Duodenal mucosa (tissue), 2 donors: Measurements from ENCODE around the gene LANCL2.

Source experiments
- H3K27ac ChIP-seq: one replicate; pipeline ENCODE4 v1.7.0; 2013; ENCODE audit warnings: low read depth, low read length
- H3K27me3 ChIP-seq, 2 donors: one replicate each; pipeline ENCODE4 v1.7.0; 2013; ENCODE audit warnings: low read length in 2 of 2, control low read depth in 1 of 2; ENCODE audit not compliant: insufficient read depth in 2 of 2, control insufficient read depth in 1 of 2
- H3K36me3 ChIP-seq, 2 donors: one replicate each; pipeline ENCODE4 v1.7.0; 2013; ENCODE audit warnings: low read length in 2 of 2, control low read depth in 1 of 2; ENCODE audit not compliant: insufficient read depth in 2 of 2, control insufficient read depth in 1 of 2
- H3K4me1 ChIP-seq, 2 donors: one replicate each; pipeline ENCODE4 v1.7.0; 2013; ENCODE audit warnings: low read length in 2 of 2, control low read depth in 1 of 2; ENCODE audit not compliant: insufficient read depth in 2 of 2, control insufficient read depth in 1 of 2
- H3K4me3 ChIP-seq, 2 donors: one replicate each; pipeline ENCODE4 v1.7.0; 2013; ENCODE audit warnings: low read length in 2 of 2, low read depth in 1 of 2
- H3K9ac ChIP-seq, 2 donors: one replicate each; pipeline ENCODE4 v1.7.0; 2013; ENCODE audit warnings: low read length in 2 of 2, low read depth in 1 of 2
- H3K9me3 ChIP-seq, 2 donors: one replicate each; pipeline ENCODE4 v1.7.0; 2013; ENCODE audit warnings: low read length in 2 of 2, control low read depth in 1 of 2; ENCODE audit not compliant: control insufficient read depth in 1 of 2

LANCL2 gene

GRCh38 chr7:55476852-55477780, 112.0 kb downstream of the LANCL2 start:
- Histone ChIP-seq H3K27ac (no peak overlapping the region), H3K9me3 (no peaks in the 10 kb centered on the region), H3K27me3 (no peaks in the 10 kb centered on the region), H3K4me1 (peaks cover 0 to 9% of the 10 kb centered on the region in 2 donors), H3K36me3 (peaks cover 17 to 33% of the 10 kb centered on the region in 2 donors), H3K9ac (no peak overlapping the region), H3K4me3 (no peak overlapping the region)

DNA sequence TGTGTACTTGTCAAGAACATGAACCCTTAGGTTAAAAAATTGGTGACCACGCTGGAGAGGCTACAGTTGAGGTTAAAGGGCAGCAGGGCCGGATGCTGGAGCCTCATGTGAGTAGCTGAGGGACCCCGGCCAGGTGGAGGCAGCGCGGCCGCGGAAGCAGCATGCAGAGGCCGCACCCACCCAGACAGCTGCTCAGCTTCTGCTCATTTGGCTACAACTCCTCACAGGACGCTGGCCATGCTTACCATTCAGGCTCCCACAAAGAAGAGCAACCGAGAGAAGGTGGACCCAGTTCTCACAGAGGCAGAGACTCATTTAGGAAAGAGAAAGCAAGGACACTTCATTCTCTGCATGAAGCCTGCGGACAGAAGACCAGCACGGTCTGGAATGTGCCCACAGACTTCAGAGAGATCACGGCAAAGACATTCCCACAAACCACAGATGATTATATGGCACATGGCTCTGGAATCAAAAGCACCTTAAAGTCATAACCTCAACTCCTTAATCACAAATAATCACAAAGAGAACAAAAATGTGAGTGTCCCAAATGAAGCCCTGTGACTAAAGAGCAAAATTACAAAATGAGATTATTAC, 112.7 kb downstream of the LANCL2 start:
- Histone ChIP-seq H3K9ac (no peak overlapping the region), H3K4me1 (peaks cover 0 to 9% of the 10 kb centered on the region in 2 donors), H3K27ac (no peak overlapping the region), H3K27me3 (no peaks in the 10 kb centered on the region), H3K4me3 (no peak overlapping the region), H3K9me3 (no peaks in the 10 kb centered on the region), H3K36me3 (peaks cover 17 to 33% of the 10 kb centered on the region in 2 donors)

DNA sequence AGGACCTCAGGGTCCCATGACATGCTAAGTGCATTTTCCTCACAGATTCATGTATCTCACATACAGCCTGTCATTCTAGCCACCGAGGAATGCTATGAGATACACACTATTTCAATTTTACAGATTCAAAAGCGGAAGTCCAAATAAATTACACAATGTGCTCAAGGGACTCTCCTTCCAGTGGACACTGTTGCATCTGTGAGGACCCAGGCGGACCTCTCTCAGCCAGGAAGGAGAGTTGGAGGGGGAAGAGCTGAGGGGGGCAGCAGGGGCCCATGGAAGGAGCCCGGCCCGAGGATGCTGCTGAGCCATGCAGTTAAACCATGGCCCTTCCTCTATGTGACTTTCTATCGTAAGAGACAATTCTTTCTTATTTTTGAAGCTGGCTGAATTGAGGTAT, 113.6 kb downstream of the LANCL2 start:
- H3K4me1 ChIP-seq, result peaks cover 0 to 9% of the 10 kb centered on the region in 2 donors
- no peaks in the 10 kb centered on the region for H3K27me3 ChIP-seq
- no peaks in the 10 kb centered on the region for H3K9me3 ChIP-seq
- H3K4me3 ChIP-seq, result no peak overlapping the region
- H3K36me3 ChIP-seq, result peaks cover 17 to 32% of the 10 kb centered on the region in 2 donors
- no peak overlapping the region for H3K9ac ChIP-seq
- no peak overlapping the region for H3K27ac ChIP-seq

- H3K36me3 ChIP-seq, result peaks cover 13 to 35% of the 10 kb centered on the region in 2 donors
These were observed 116.0 kb downstream of the LANCL2 start for GRCh38 chr7:55481155-55481554.

GRCh38 chr7:55483046-55483445, 117.9 kb downstream of the LANCL2 start:
- no peak overlapping the region for H3K4me3 ChIP-seq
- H3K27me3 ChIP-seq, result no peaks in the 10 kb centered on the region
- H3K36me3 ChIP-seq, result peaks cover 7 to 34% of the 10 kb centered on the region in 2 donors
- no peak overlapping the region for H3K27ac ChIP-seq
- H3K9ac ChIP-seq, result no peak overlapping the region
- no peaks in the 10 kb centered on the region for H3K4me1 ChIP-seq
- no peaks in the 10 kb centered on the region for H3K9me3 ChIP-seq

More at GRCh38 chr7:55481155-55481554, 116.0 kb downstream of the LANCL2 start:
- no peak overlapping the region for H3K27ac ChIP-seq
- H3K27me3 ChIP-seq, result no peaks in the 10 kb centered on the region
- H3K9me3 ChIP-seq, result no peaks in the 10 kb centered on the region
- peaks cover 0 to 9% of the 10 kb centered on the region in 2 donors for H3K4me1 ChIP-seq
- H3K4me3 ChIP-seq, result no peak overlapping the region
- no peak overlapping the region for H3K9ac ChIP-seq
